NCI-H524 treated with DMSO at 0.1 percent for 48 hours (cell line): ENCODE data around the gene REC114.
"Not testable (repeated sequence)": the region's sequence is repeated elsewhere in the genome, so short reads cannot be mapped to it uniquely, and the experiment has no call there.

Experiments used
- DNase-seq: peaks from one replicate; lab custom pipeline; 2025; lab: John Stamatoyannopoulos, UW

Gene REC114

GRCh38 chr15:73575636-73576247, 132.8 kb downstream of the REC114 start:
- DNase-seq: no peak

GRCh38 chr15:73577593-73577992, 134.6 kb downstream of the REC114 start:
- DNase-seq: not testable (repeated sequence)

DNA sequence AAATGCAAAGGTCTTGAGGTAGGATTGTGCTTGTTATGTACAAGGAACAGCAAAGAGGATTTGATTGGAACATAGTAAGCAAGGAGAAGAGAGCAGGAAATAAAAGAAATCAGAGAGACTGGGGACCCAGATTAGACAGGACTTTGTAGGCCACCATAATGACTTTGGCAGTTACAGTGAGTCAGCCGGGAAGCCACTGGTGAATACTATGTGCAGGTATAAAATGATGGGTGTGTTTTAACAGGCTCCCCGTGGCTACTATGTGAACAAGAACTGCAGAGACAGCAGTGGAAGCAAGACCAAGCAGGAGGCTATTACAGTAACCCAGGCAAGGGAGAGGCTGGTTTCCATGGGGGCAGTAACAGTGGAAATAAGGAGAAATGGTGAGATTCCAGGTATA, 135.1 kb downstream of the REC114 start:
- no peak for DNase-seq

GRCh38 chr15:73582851-73583379, 140.0 kb downstream of the REC114 start:
- no peak for DNase-seq

DNA sequence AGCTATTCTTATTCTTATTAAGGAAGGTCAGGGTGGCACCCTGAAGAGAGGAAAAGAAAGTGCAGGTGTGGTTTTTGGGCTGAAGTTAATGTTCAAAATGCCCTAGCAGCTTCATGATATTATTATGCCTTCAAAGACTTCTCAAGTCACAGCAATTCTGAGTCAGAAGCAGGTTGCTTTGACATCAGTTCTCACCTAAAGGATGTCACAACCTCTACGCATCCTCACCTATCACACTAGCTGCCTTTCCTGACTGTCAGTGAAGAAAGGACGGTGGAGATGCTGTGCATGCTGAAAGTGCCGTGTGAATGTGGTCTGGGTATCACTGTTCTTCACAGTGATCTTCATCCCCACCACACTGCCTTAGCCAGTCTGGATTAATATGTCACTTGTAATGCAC, 140.6 kb downstream of the REC114 start:
- DNase-seq: no peak

DNA sequence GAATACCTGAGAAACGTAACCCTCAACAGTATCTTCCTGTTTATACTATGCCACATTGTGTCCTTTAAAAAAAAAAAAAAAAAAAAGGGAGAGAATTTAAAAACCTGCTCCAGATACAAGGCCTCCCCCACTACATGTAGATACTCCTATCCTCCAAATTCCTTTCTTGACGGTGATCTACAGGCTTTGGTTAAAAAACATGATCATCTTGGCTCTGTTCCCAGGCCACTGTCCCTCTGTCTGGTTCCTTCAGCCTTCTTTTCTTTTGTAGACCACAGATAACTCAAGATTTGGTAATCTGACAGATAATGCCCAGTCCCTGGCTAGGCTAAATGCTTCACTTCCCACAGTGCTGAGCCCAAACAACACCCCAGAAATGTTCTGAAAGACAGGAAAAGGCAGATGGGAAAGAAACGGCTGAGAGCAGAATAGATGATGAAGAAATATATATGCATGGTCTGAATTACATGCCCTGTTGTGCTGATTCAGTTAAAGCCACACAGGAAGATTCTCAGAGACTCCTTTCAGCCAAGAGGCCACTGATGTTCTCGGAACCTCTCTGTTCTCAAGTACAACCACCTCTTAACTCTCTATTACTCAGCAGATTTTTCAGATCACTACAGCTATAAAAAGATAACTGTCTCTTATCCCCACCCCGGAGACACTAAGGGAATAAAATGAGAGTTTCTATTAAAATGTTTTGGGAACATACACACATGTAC, 141.9 kb downstream of the REC114 start:
- no peak for DNase-seq

DNA sequence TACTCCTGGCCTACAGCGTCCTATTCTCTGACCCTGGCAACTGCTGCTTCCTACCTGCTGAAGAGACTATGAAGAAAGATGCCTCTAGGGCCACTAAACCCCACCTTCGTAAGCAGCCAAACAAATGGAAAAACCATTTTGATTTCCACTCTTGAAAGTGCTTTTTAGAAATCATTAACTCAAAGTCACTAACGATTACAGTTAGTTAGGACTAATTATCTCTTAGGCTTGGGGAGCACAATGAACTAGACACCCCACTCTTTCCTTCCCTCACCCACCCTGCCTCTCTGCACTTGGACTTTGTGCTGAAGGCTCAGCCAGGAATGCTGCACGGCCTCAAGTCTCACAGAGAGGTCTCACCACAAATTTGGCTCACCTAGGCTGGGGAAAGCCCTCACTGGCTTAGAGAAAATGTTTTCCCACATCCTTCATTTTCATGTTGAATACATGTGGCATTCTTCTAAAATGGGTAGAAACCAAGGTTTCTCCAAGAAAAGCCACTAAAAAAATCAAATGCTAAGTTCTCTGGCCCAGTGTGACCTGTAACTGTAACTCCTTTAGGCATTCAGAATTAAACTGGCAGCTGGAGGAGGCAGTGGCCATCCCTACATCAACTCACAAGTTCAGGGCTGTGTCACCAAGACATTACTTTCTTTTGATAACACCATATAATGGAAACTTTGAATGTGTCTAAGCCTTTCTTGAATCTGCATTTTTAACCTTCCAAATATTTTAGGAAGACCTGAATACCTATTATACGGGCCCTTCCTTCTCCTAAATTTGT, 143.1 kb downstream of the REC114 start:
- DNase-seq: no peak

- DNase-seq: no peak
These were observed 146.8 kb downstream of the REC114 start for GRCh38 chr15:73589766-73590165.

- no peak for DNase-seq
These were observed 147.3 kb downstream of the REC114 start for GRCh38 chr15:73590263-73590662.

- DNase-seq: no peak
These were observed 150.5 kb downstream of the REC114 start for GRCh38 chr15:73593304-73594074.

GRCh38 chr15:73594109-73594508, 151.1 kb downstream of the REC114 start:
- no peak for DNase-seq

- DNase-seq: no peak
These were observed 153.2 kb downstream of the REC114 start for GRCh38 chr15:73596174-73596573.

- no peak for DNase-seq
These were observed 154.2 kb downstream of the REC114 start for GRCh38 chr15:73597036-73597638.

DNA sequence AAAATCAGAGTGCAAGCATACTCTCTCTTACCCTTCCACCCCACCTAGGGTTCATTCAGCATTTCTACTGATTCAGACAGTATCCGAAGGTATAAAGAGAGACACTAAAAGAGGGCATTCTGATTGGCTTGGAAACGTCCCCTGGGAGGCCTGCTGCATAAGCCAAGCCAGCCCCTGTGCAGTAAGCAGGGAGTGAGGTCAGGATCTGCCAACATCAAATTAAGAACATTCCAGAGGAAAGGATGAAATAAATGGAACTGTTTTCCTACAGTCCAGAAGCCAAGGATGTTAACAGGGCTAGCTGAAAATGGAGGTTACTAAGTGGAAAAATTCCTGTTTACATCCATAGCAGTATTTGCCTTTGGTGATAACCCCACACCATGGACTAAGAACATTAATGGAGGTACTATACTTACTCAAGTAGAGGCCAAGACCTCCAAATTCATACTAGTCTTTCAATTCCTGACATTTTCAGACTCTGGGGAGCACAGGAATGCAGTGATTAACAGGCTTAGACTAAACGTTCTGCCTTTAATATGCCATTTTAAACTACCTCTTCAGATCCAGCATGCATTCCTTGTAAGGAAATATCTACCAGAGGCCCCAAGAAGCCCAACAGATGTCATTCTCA, 155.7 kb downstream of the REC114 start:
- no peak for DNase-seq

DNA sequence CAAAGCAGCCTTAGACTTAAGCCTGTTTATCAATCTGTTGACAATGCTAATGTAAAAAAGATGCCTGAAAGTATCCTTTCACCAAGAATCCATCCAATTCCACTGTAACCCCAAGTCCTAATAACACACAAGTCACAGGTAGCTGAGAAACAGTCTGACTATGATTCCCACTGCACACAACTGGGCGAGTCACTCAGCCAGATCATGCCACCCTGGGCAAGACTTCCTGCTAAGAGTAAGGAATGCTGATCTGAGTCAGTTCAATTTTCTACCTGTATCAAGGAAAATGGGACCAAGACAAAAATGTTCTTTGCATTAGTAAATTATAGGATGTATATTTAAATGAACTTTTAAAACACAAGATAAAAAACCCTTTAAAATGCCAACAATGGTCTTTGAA, 157.0 kb downstream of the REC114 start:
- no peak for DNase-seq

DNA sequence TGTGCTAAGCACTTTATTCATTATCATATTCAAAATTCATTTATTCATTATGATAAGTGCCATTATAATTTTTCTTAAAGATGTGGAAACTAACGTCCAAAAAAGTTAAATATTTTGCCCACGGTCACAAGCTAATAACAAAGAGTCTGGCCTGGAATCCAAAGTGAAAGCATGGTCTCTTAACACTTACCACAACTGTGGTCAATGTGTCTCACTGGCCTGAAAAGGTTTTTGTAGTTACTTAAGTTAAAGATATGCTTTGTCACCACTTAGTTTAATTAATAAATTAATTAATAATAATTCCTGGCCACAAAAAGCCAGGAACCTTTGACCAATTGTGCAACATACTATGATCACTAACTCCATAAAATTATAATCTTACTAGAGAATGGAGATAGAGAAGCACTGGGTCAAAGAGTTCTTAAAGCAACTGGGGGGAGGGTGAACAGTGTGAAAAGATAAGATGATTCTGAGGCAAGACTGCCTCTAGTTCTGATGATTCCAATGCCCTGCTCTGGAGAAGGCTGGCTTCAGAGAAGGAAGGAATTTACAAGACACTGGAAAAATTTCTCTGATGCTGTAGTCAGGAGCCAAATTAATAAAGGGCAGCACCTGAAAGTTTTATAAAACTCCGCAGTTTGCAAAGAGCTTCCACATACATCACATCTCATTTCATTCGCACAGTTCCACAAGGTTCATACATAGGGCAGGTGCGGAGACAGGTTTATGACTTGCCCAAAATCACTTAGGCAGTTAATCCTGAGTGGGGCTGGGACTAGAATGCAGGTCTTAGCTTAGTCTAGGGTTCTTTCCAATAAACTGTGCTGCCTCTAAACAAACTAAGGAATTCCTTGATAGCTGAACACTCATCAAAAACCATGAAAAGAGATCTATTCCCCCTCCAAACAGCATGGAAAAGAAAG, 157.7 kb downstream of the REC114 start:
- no peak for DNase-seq

- DNase-seq: peak; percentile 30
These were observed 158.8 kb downstream of the REC114 start for GRCh38 chr15:73601451-73602445.

- DNase-seq: no peak
These were observed 159.5 kb downstream of the REC114 start for GRCh38 chr15:73602446-73602843.

DNA sequence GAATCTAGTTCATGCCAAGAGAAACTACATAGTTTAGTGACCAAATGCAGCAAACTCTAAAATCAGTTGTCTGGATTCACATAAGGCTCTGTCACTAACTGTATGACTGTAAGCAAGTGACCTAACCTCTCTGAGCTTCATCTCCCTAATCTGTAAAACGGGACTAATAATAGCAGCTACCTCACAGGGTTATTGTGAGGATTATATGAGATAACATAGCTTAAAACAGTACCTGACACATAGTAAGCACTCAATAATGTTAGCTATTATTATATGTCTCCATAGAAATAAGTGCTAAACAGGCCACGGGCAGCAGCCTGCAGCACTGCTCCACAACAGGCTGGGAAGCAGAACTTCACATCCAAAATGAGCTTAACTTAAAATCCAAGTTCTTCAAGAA, 160.0 kb downstream of the REC114 start:
- DNase-seq: no peak
